Measurements from ENCODE around the gene ALDH2. TPM values are rescaled to one million over a fixed set of nuclear protein-coding genes. Genes with fewer than 3 reads are reported as not detected.

Gene ALDH2
- polyA plus RNA-seq, 1 donor (not counting 4 experiments of a cell fraction or from before 2014, with no cell fraction given): 33.8 TPM

DNA sequence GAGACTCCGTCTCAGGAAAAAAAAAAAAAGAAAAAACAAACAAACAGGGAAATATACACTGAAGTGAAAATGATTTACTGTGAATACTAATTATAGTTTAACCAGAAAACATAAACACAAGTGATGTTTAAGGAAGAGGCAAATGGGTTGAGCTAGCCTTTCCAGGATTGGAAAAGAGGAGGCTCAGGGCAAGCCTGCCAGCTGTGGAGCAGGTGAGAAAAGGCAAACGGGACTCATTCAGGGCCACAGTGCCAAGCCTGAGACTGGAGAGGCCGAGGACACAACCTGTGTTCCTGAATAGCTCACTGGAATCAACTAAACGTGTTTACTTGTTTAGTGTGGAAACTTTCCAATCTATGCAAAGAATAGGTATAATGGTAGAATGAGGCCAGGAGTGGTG is 39.6 kb downstream of the ALDH2 start:
- DNase-seq (ENCODE audit: low read depth, low spot score): no peak
- H3K27ac ChIP-seq (ENCODE audit: control insufficient read depth, insufficient read depth, low read length): no peak overlapping the region
- H3K9me3 ChIP-seq (ENCODE audit: control insufficient read depth, low read depth, low read length): no peaks in the 10 kb centered on the region
- no peaks in the 10 kb centered on the region for H3K79me2 ChIP-seq (ENCODE audit: control insufficient read depth, insufficient read depth, low read length)
- no peak for FAIRE-seq
- H3K36me3 ChIP-seq (ENCODE audit: control insufficient read depth in 2 of 2, extremely low read depth in 1 of 2, insufficient read depth in 2 of 2, low read length in 2 of 2): peaks cover 0 to 2% of the 10 kb centered on the region in 2 experiments
- H3K4me2 ChIP-seq (ENCODE audit: control insufficient read depth, extremely low read depth, insufficient read depth, low read depth, low read length): no peak overlapping the region
- H3K27me3 ChIP-seq (ENCODE audit: control insufficient read depth, extremely low read depth, insufficient read depth, low read length): no peaks in the 10 kb centered on the region
- no peak for TF ChIP-seq EZH2 (IDR thresholded peaks at IDR 0.05; ENCODE audit: low read length)
- TF ChIP-seq, protein P1, sequence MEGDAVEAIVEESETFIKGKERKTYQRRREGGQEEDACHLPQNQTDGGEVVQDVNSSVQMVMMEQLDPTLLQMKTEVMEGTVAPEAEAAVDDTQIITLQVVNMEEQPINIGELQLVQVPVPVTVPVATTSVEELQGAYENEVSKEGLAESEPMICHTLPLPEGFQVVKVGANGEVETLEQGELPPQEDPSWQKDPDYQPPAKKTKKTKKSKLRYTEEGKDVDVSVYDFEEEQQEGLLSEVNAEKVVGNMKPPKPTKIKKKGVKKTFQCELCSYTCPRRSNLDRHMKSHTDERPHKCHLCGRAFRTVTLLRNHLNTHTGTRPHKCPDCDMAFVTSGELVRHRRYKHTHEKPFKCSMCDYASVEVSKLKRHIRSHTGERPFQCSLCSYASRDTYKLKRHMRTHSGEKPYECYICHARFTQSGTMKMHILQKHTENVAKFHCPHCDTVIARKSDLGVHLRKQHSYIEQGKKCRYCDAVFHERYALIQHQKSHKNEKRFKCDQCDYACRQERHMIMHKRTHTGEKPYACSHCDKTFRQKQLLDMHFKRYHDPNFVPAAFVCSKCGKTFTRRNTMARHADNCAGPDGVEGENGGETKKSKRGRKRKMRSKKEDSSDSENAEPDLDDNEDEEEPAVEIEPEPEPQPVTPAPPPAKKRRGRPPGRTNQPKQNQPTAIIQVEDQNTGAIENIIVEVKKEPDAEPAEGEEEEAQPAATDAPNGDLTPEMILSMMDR (optimal IDR thresholded peaks at IDR 0.05 in 1 of 3, IDR thresholded peaks at IDR 0.05 in 1 of 3, conservative IDR thresholded peaks at IDR 0.05 in 1 of 3; ENCODE audit: extremely low read depth in 1 of 3, insufficient read depth in 2 of 3, low read length in 3 of 3): no peak
- dilution Hi-C loops (cut with MboI; ENCODE audit: extremely low pct_ligation_motif_present, low sequenced_read_pairs): no loop called here
- no peak overlapping the region for H3K9ac ChIP-seq (ENCODE audit: control insufficient read depth, extremely low read depth, insufficient read depth, low read length)
- no peaks in the 10 kb centered on the region for H4K20me1 ChIP-seq (ENCODE audit: control insufficient read depth, extremely low read depth, insufficient read depth, low read length)
- H3K4me3 ChIP-seq (ENCODE audit: control insufficient read depth in 2 of 3, extremely low read depth in 1 of 3, insufficient read depth in 2 of 3, low read depth in 1 of 3, low read length in 3 of 3): no peak overlapping the region
- no peaks in the 10 kb centered on the region for H3K4me1 ChIP-seq (ENCODE audit: control insufficient read depth, extremely low read depth, insufficient read depth, low read length)
- no peaks in the 10 kb centered on the region for H3K9me1 ChIP-seq (ENCODE audit: control insufficient read depth, extremely low read depth, insufficient read depth, low read length)
- H2AFZ ChIP-seq (ENCODE audit: control insufficient read depth, low read length): no peak overlapping the region

DNA sequence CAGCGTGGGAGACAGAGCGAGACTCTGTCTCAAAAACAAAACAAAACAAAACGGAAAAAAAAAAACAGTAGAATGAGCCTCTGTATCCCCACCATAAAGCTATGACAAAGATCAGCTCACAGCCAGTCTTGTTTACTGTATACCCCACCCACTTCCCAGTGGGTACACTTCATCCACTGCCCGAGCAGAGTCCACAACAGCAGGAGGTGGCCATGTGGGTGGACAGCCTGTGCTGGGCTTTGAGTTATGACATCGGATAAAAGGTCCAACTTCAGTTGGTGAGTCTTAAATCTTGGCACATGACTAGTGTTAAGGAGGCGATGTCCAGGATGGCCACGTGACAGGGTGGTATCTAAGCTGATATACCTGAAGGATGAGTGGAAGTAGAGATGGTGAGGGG is 40.5 kb downstream of the ALDH2 start:
- dilution Hi-C loops (cut with MboI; ENCODE audit: extremely low pct_ligation_motif_present, low sequenced_read_pairs): no loop called here
- FAIRE-seq (no peak), DNase-seq (ENCODE audit: low read depth, low spot score) (no peak)
- Histone ChIP-seq H3K27me3 (ENCODE audit: control insufficient read depth, extremely low read depth, insufficient read depth, low read length) (no peaks in the 10 kb centered on the region), H3K4me1 (ENCODE audit: control insufficient read depth, extremely low read depth, insufficient read depth, low read length) (no peaks in the 10 kb centered on the region), H3K27ac (ENCODE audit: control insufficient read depth, insufficient read depth, low read length) (no peak overlapping the region), H3K36me3 (ENCODE audit: control insufficient read depth in 2 of 2, extremely low read depth in 1 of 2, insufficient read depth in 2 of 2, low read length in 2 of 2) (peaks cover 0 to 2% of the 10 kb centered on the region in 2 experiments), H3K9ac (ENCODE audit: control insufficient read depth, extremely low read depth, insufficient read depth, low read length) (no peak overlapping the region), H3K79me2 (ENCODE audit: control insufficient read depth, insufficient read depth, low read length) (no peaks in the 10 kb centered on the region), H4K20me1 (ENCODE audit: control insufficient read depth, extremely low read depth, insufficient read depth, low read length) (no peaks in the 10 kb centered on the region), H2AFZ (ENCODE audit: control insufficient read depth, low read length) (no peak overlapping the region), H3K9me3 (ENCODE audit: control insufficient read depth, low read depth, low read length) (no peaks in the 10 kb centered on the region), H3K4me3 (ENCODE audit: control insufficient read depth in 2 of 3, extremely low read depth in 1 of 3, insufficient read depth in 2 of 3, low read depth in 1 of 3, low read length in 3 of 3) (no peak overlapping the region), H3K9me1 (ENCODE audit: control insufficient read depth, extremely low read depth, insufficient read depth, low read length) (no peaks in the 10 kb centered on the region), H3K4me2 (ENCODE audit: control insufficient read depth, extremely low read depth, insufficient read depth, low read depth, low read length) (no peak overlapping the region)
- TF ChIP-seq, protein P1 (optimal IDR thresholded peaks at IDR 0.05 in 1 of 3, IDR thresholded peaks at IDR 0.05 in 1 of 3, conservative IDR thresholded peaks at IDR 0.05 in 1 of 3; ENCODE audit: extremely low read depth in 1 of 3, insufficient read depth in 2 of 3, low read length in 3 of 3): no peak
- TF ChIP-seq EZH2 (IDR thresholded peaks at IDR 0.05; ENCODE audit: low read length): no peak

Data from keratinocyte (primary cell).